Measurements from ENCODE around the gene SVEP1.

Gene SVEP1

GRCh38 chr9:110337727-110338126 is 241.8 kb downstream of the SVEP1 start, which contains the start of gene TXNDC8:
Gene TXNDC8, minus strand, starts transcription at chr9:110337863.
- no peaks in the 10 kb centered on the region for H3K4me1 ChIP-seq (ENCODE audit: control insufficient read depth in 1 of 2, insufficient read depth in 1 of 2, low read depth in 1 of 2, low read length in 1 of 2)
- H3K27ac ChIP-seq: no peak within 1 kb of the TSS
- H3K27me3 ChIP-seq: no peaks in the 10 kb centered on the region
- no peaks in the 10 kb centered on the region for H3K9me3 ChIP-seq
- TF ChIP-seq, protein P1, sequence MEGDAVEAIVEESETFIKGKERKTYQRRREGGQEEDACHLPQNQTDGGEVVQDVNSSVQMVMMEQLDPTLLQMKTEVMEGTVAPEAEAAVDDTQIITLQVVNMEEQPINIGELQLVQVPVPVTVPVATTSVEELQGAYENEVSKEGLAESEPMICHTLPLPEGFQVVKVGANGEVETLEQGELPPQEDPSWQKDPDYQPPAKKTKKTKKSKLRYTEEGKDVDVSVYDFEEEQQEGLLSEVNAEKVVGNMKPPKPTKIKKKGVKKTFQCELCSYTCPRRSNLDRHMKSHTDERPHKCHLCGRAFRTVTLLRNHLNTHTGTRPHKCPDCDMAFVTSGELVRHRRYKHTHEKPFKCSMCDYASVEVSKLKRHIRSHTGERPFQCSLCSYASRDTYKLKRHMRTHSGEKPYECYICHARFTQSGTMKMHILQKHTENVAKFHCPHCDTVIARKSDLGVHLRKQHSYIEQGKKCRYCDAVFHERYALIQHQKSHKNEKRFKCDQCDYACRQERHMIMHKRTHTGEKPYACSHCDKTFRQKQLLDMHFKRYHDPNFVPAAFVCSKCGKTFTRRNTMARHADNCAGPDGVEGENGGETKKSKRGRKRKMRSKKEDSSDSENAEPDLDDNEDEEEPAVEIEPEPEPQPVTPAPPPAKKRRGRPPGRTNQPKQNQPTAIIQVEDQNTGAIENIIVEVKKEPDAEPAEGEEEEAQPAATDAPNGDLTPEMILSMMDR (IDR thresholded peaks at IDR 0.05): no peak
- no peaks in the 10 kb centered on the region for H3K36me3 ChIP-seq
- H3K4me3 ChIP-seq (ENCODE audit: low read depth in 1 of 2, low read length in 1 of 2): no peak within 1 kb of the TSS

GRCh38 chr9:110336363-110336762 is 243.2 kb downstream of the SVEP1 start:
- TF ChIP-seq, protein P1 (IDR thresholded peaks at IDR 0.05): no peak
- no peaks in the 10 kb centered on the region for H3K9me3 ChIP-seq
- H3K36me3 ChIP-seq: no peaks in the 10 kb centered on the region
- H3K4me3 ChIP-seq (ENCODE audit: low read depth in 1 of 2, low read length in 1 of 2): no peak overlapping the region
- no peaks in the 10 kb centered on the region for H3K27me3 ChIP-seq
- H3K4me1 ChIP-seq (ENCODE audit: control insufficient read depth in 1 of 2, insufficient read depth in 1 of 2, low read depth in 1 of 2, low read length in 1 of 2): no peaks in the 10 kb centered on the region
- no peak overlapping the region for H3K27ac ChIP-seq

GRCh38 chr9:110334871-110335270 is 244.7 kb downstream of the SVEP1 start:
- no peaks in the 10 kb centered on the region for H3K9me3 ChIP-seq
- H3K4me3 ChIP-seq (ENCODE audit: low read depth in 1 of 2, low read length in 1 of 2): no peak overlapping the region

DNA sequence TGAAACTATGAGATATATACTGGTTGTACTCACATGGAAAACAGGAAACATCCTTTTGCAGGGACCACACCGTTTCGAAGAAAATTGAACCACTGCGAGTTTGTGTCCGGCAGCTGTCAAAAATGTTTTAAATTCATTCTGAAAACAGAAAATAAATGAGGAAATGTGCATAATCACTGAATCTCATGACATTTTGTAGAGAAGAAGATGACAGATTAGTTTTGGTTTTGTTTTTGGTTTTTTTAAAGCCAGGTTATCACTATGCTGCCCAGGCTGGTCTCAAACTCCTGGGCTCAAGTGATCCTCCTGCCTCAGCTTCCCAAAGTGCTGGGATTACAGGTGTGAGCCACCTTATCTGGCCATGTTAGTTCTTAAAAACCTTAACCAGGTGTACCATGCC is 245.4 kb downstream of the SVEP1 start:
- Histone ChIP-seq H3K27me3 (no peaks in the 10 kb centered on the region), H3K4me3 (ENCODE audit: low read depth in 1 of 2, low read length in 1 of 2) (no peak overlapping the region), H3K4me1 (ENCODE audit: control insufficient read depth in 1 of 2, insufficient read depth in 1 of 2, low read depth in 1 of 2, low read length in 1 of 2) (peaks cover 16 to 19% of the 10 kb centered on the region in 2 experiments), H3K9me3 (no peaks in the 10 kb centered on the region), H3K36me3 (no peaks in the 10 kb centered on the region), H3K27ac (no peak overlapping the region)
- TF ChIP-seq, protein P1 (IDR thresholded peaks at IDR 0.05): no peak

More at GRCh38 chr9:110334871-110335270, 244.7 kb downstream of the SVEP1 start:
- no peaks in the 10 kb centered on the region for H3K27me3 ChIP-seq
- no peak overlapping the region for H3K27ac ChIP-seq
- peaks cover 11 to 12% of the 10 kb centered on the region in 2 experiments for H3K4me1 ChIP-seq (ENCODE audit: control insufficient read depth in 1 of 2, insufficient read depth in 1 of 2, low read depth in 1 of 2, low read length in 1 of 2)
- TF ChIP-seq, protein P1 (IDR thresholded peaks at IDR 0.05): no peak
- no peaks in the 10 kb centered on the region for H3K36me3 ChIP-seq

GRCh38 chr9:110332766-110333165 is 246.8 kb downstream of the SVEP1 start:
- TF ChIP-seq, protein P1 (IDR thresholded peaks at IDR 0.05): no peak
- Histone ChIP-seq H3K4me1 (ENCODE audit: control insufficient read depth in 1 of 2, insufficient read depth in 1 of 2, low read depth in 1 of 2, low read length in 1 of 2) (peaks cover 16 to 19% of the 10 kb centered on the region in 2 experiments), H3K27ac (no peak overlapping the region), H3K4me3 (ENCODE audit: low read depth in 1 of 2, low read length in 1 of 2) (no peak overlapping the region), H3K9me3 (no peaks in the 10 kb centered on the region), H3K27me3 (no peaks in the 10 kb centered on the region), H3K36me3 (no peaks in the 10 kb centered on the region)

Data from neutrophil (primary cell).